ENCODE data around the gene GALM.
"Not testable (repeated sequence)": the region's sequence is repeated elsewhere in the genome, so short reads cannot be mapped to it uniquely, and the experiment has no call there.

GALM gene

GRCh38 chr2:38706846-38707345 is 41.0 kb downstream of the GALM start:
- no peak for DNase-seq (ENCODE audit: low spot score)
- TF ChIP-seq, protein P1, sequence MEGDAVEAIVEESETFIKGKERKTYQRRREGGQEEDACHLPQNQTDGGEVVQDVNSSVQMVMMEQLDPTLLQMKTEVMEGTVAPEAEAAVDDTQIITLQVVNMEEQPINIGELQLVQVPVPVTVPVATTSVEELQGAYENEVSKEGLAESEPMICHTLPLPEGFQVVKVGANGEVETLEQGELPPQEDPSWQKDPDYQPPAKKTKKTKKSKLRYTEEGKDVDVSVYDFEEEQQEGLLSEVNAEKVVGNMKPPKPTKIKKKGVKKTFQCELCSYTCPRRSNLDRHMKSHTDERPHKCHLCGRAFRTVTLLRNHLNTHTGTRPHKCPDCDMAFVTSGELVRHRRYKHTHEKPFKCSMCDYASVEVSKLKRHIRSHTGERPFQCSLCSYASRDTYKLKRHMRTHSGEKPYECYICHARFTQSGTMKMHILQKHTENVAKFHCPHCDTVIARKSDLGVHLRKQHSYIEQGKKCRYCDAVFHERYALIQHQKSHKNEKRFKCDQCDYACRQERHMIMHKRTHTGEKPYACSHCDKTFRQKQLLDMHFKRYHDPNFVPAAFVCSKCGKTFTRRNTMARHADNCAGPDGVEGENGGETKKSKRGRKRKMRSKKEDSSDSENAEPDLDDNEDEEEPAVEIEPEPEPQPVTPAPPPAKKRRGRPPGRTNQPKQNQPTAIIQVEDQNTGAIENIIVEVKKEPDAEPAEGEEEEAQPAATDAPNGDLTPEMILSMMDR (IDR thresholded peaks at IDR 0.05; ENCODE audit: extremely low read depth, missing control alignments), result no peak

GRCh38 chr2:38708491-38708890 is 42.6 kb downstream of the GALM start:
- not testable (repeated sequence) for DNase-seq (ENCODE audit: low spot score)

DNA sequence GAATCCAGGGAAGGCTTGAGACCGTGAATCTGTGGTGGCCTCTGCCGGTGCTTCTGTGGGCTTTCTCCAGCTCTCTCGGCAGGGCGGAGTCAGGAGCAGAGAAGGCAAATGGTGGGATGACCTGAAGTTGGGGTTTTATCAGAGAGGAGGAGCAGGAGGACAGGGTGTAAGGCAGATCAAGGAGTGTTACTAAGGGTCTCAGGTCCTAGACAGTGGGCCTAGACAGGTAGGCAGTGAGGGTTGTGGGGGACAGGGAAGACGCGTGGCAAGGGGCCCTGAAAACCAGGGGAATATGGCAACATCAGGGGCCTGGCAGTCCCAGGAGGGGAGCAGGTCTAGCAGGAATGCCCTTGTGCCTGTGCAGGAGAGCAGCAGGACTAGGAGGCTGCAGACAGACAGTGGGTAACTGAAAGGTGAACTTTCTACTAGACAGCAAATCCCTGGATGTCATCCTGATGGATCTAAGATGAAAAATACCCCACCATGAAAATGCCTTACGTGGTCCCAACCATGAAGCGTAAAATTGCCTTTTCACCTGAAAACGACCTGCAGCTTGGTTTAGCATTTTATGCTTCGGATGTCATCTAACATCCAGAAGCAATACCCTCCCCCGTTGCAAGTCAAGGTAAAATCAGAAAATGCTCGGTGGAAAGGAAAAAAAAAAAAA is 43.1 kb downstream of the GALM start:
- TF ChIP-seq, protein P1 (IDR thresholded peaks at IDR 0.05; ENCODE audit: extremely low read depth, missing control alignments), result no peak
- no peak for DNase-seq (ENCODE audit: low spot score)

DNA sequence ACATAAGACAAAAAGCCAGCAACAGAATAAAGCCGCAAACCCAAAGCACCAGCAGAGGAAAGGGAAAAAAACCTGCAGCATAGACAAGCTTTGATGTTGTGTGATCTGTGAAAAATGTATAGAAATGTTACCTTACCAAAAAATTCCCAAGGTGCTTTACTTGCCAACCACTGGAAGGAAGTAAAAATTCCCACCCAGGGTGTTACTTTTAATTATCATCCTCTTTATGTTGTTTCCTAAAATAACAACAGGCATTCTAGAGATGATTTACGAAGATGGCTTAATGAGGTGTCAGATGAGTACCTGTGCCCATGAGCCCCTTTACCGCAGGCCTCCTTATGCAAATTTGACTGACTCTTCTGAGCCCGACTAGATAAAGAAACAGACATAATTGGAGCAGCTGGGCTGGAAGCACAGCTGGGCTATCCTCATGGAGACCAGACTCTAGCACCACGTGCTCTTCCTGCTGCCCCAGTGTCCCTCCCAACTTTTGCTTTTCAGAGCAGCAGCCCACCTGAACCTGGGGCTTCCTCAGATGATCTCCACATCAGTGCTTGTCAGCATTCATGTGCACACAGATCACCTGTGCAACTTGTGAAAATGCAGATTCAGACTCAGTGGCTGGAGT is 43.8 kb downstream of the GALM start:
- TF ChIP-seq, protein P1 (IDR thresholded peaks at IDR 0.05; ENCODE audit: extremely low read depth, missing control alignments), result no peak
- no peak for DNase-seq (ENCODE audit: low spot score)

DNA sequence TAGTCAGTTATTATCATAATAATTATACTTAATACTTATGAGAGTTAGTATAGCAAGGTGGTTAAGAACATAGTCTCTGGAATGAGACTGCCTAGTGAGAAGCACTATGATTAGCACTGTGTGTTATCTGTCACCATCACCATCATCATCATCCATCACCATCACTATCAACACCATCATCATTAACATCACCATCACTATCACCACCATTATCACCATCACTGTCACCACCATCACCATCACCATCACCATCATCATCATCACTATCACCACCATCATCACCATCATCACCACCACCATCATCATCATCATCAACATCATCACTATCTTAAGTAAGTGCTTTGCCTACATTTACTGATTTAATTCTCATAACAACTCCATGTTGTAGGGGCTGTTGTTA is 45.6 kb downstream of the GALM start:
- TF ChIP-seq, protein P1 (IDR thresholded peaks at IDR 0.05; ENCODE audit: extremely low read depth, missing control alignments), result no peak
- no peak for DNase-seq (ENCODE audit: low spot score)

DNA sequence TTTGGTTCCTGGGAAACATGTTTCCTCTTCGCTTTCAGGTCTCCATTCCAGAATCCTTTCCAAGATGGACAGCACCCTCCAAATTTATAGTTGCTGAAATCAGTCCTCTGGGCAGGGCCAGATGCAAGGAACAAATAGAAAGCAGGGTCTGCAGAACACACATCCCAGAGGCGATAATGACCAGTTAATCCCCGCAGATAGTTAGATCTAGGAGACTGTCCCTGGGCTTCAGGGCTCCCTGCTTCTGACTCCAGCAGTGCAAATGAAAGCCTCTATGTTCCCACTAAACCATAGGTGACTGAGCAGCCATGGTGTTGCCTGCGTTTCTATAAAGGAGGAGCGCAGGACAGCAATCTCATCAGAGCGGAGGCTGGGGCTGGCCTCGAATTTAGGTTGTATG is 46.5 kb downstream of the GALM start:
- DNase-seq (ENCODE audit: low spot score), result no peak
- TF ChIP-seq, protein P1 (IDR thresholded peaks at IDR 0.05; ENCODE audit: extremely low read depth, missing control alignments), result no peak

GRCh38 chr2:38712871-38713270 is 47.0 kb downstream of the GALM start:
- DNase-seq (ENCODE audit: low spot score), result no peak
- TF ChIP-seq, protein P1 (IDR thresholded peaks at IDR 0.05; ENCODE audit: extremely low read depth, missing control alignments), result no peak

- no peak for DNase-seq (ENCODE audit: low spot score)
- TF ChIP-seq, protein P1 (IDR thresholded peaks at IDR 0.05; ENCODE audit: extremely low read depth, missing control alignments), result no peak
Observed at GRCh38 chr2:38713338-38713737, 47.4 kb downstream of the GALM start.

DNA sequence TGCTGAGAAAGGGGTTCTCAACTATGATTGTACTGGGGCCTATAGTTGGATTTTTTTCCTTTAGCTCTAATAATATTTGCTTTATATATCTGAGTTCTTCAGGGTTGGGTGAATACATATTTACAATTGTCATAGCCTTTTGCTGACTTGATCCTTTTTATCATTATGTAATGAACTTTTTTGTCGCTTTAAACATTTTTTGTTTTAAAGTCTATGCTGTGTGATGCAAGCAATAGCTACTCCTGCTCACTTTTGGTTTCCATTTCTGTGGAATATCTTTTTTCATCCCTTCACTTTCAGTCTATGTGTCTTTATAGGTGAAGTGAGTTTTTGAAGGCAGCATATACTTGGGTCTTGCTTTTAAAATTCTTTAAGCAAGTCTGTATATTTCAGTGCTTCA is 49.0 kb downstream of the GALM start:
- DNase-seq (ENCODE audit: low spot score), result not testable (repeated sequence)
